Measurements from ENCODE around the gene GCDH.

GCDH gene

GRCh38 chr19:12847159-12848139 is 43.5 kb upstream of the GCDH start:
- TF ChIP-seq FOXP2 (optimal IDR thresholded peaks at IDR 0.05; ENCODE audit: borderline replicate concordance, extremely low read depth, extremely low read length, insufficient read depth) (peak; percentile 80), REST (IDR thresholded peaks at IDR 0.05; ENCODE audit: insufficient read depth in 1 of 2, low read depth in 2 of 2, low read length in 2 of 2) (peak; percentile 19 to 65; a peak in 1 of 4 replicates), TAF1 (IDR thresholded peaks at IDR 0.05; ENCODE audit: borderline replicate concordance, insufficient read depth, low read length) (no peak), POLR2AphosphoS5 (IDR thresholded peaks at IDR 0.05; ENCODE audit: low read depth, low read length) (no peak; the same call in 1 of the 2 replicates), SIN3A (IDR thresholded peaks at IDR 0.05; ENCODE audit: borderline replicate concordance, insufficient read depth, low read length) (no peak)

- TF ChIP-seq FOXP2 (optimal IDR thresholded peaks at IDR 0.05; ENCODE audit: borderline replicate concordance, extremely low read depth, extremely low read length, insufficient read depth) (no peak), TAF1 (IDR thresholded peaks at IDR 0.05; ENCODE audit: borderline replicate concordance, insufficient read depth, low read length) (no peak), SIN3A (IDR thresholded peaks at IDR 0.05; ENCODE audit: borderline replicate concordance, insufficient read depth, low read length) (no peak), POLR2AphosphoS5 (IDR thresholded peaks at IDR 0.05; ENCODE audit: low read depth, low read length) (no peak), REST (IDR thresholded peaks at IDR 0.05; ENCODE audit: insufficient read depth in 1 of 2, low read depth in 2 of 2, low read length in 2 of 2) (no peak)
These were observed 34.3 kb upstream of the GCDH start for GRCh38 chr19:12856653-12857052.

- TF ChIP-seq TAF1 (IDR thresholded peaks at IDR 0.05; ENCODE audit: borderline replicate concordance, insufficient read depth, low read length) (no peak), SIN3A (IDR thresholded peaks at IDR 0.05; ENCODE audit: borderline replicate concordance, insufficient read depth, low read length) (no peak), FOXP2 (optimal IDR thresholded peaks at IDR 0.05; ENCODE audit: borderline replicate concordance, extremely low read depth, extremely low read length, insufficient read depth) (no peak), POLR2AphosphoS5 (IDR thresholded peaks at IDR 0.05; ENCODE audit: low read depth, low read length) (no peak), REST (IDR thresholded peaks at IDR 0.05; ENCODE audit: insufficient read depth in 1 of 2, low read depth in 2 of 2, low read length in 2 of 2) (no peak)
These were observed 32.7 kb upstream of the GCDH start for GRCh38 chr19:12858041-12858928.

- TF ChIP-seq FOXP2 (optimal IDR thresholded peaks at IDR 0.05; ENCODE audit: borderline replicate concordance, extremely low read depth, extremely low read length, insufficient read depth) (no peak), SIN3A (IDR thresholded peaks at IDR 0.05; ENCODE audit: borderline replicate concordance, insufficient read depth, low read length) (no peak), REST (IDR thresholded peaks at IDR 0.05; ENCODE audit: insufficient read depth in 1 of 2, low read depth in 2 of 2, low read length in 2 of 2) (no peak), POLR2AphosphoS5 (IDR thresholded peaks at IDR 0.05; ENCODE audit: low read depth, low read length) (no peak), TAF1 (IDR thresholded peaks at IDR 0.05; ENCODE audit: borderline replicate concordance, insufficient read depth, low read length) (no peak)
These were observed 31.4 kb upstream of the GCDH start for GRCh38 chr19:12859546-12859945.
